Activated naive CD4-positive, alpha-beta T cell treated with Interleukin-2 at 50 U/mL for 16 hours (primary cell): ENCODE results near the gene THRA.
A peak's percentile ranks its signal among the peaks of the same experiment; 100 is the strongest.

Experiments used
- DNase-seq: peaks from one replicate; pipeline ENCODE4 v3.0.0-alpha.2; 2020

The THRA gene

DNA sequence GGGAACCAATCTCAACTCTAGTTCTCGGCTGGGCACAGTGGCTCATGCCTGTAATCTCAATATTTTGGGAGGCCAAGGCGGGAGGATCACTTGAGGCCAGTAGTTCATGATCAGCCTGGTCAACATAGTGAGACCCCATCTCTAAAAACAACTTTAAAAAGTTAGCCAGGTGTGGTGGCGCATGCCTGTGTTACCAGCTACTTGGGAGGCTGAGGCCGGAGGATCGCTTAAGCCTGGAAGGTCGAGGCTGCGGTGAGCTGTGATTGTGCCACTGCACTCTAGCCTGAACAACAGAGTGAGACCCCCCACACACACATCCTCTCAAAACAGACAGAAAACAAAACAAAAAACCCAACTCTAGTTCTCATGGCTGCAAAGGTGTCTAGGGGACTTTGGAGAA lies 4.9 kb downstream of the THRA start:
- DNase-seq: no peak

DNA sequence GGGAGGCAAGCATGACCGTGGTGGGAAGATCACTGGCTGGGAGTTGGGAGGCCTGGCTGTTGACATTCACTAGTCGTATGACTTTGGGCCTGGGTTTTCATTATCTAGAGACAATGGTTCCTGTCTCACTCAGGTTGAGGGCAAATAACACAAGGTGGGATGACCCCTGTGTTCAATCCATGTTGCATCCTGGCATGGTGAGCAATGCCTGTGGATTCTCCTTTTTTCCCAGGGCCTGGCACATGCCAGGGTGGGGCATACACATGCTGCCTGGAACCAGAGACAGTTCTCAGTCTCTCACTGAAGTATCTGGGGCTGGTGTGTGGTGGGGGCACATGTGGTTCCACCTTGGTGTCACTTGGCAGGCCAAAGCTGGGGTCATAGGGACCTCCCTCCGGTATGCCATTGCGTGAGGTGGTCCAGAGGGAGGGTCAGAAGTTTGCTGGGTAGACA lies 5.4 kb downstream of the THRA start:
- DNase-seq: no peak

DNA sequence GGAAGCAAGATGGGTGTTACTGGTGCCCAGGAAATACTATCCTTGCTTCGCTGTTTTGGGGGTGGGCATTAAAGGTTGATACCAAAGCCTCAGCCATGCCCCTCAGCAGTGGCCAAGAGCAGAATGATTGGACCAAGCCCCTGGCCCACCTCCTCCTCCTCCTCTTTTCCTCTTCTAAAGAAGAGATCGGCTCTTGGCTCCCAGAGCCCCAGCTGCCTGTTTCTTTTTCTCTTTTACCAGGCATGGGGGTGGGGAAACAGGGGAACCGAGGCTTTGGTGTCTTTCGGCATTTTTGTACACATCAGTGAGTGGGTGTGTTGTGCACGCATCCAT lies 5.8 kb downstream of the THRA start:
- no peak for DNase-seq

DNA sequence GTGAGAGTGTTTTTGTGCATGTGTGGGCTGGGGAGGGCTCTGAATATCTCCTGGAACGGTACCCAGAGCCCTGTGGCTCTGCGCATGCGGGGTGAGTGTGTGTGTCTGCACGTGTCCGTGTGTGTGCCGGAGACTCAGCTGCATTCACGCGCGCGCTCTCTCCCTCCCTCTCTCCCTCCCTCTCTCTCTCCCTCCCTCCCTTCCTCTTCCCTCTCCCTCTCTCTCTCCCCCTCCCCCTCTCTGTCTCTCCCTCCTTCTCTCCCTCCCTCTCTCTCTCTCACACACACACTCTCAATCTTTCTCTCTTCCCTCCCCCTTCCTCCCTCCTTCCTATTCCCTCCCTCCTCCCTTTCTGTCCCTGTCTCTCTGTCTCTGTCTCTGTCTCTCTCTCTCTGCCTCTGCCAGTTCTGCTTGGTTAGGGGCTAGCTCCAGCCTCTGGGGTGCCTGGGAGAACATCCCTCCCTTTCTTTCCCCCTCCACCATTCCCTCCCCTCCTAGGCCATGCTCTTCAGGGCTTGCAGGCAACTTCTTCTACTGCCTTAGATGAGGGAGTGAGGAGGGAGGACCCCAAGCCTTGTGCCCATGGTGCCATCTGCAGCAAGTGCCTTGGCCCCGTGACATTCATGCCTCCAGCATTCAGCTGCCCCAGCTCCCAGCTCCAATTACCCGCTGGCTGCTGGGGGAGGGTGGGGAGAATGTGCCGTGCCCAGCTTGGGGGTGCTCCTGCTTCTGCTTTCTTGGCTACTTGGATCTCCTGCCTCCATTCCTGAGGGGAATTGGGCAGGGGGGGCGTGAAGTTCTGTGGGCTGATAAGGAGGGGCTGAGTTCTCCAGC lies 6.4 kb downstream of the THRA start:
- DNase-seq: peak; percentile 85

DNA sequence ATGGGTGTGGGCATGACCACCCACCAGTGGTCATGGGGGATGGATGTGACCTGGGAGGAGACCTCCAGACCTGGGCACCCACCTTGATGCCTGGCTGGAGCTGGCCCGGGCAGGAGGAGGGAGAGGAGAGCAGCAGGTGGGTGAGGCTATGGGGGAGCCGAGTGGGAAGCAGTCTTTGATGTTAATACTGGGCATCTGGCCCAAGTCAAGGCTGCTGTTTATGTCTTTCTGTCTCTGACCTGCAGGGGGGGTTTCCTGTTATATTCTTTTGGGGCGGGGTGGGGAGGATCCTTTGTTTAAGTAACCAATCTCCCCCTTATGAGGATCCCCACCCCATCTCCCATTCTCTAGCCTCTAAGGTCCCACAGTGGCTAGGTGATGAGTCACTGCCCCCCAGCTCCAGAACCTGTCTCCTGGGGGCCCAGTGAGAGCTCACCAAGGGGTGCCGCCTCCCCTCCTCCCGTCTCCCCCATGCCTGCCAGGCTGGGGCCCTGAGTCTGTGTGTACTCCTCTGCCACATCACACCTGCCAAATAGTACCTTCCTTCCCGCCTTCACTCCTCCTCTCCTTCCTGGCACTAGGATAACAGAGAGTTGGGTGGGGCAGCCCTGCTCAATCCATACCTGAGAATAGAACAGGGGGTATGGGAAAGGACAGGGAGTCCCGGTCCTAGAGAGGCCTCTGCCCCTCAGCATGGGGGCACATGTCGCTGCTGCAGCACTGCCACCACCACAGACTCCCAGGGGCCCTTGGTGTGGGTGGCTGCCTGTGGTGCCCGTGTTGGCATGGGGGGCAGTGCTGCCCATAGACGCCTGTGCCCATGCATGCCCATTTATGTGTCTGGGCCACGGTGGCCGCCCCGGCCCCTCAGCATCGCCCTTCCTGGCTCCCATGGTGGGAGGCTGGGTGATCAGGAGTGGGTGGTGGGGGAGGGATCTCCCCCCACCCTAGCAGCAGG lies 7.3 kb downstream of the THRA start:
- peak; percentile 27 for DNase-seq

DNA sequence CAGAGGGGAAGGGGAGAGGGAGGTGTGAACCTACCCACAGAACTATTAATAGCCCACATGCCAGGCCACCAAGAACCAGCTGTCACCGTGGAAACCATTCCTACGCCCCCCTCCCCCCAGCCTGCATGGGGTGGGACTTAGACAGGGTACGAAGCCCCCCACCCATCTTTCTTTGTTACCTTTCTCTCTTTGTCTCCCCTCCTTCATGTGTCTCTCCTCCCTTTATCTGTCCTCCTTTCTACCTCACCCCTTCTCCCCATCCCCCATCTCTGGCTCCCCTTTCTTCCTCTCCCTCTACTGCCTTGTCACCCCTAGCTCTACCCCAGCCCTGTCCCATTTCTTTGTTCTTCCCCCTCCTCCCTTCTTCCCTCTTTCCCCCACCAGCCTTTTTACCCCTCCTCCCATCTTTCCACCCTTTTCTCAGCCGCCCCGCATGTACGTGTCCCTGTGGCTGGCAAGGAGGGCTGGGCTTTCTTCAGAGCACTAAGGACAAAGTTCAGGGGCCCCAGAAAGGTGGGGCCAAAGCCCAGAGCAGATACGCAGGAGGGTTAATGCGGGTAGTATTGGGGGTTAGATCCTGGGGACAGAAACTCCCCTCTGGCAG lies 8.0 kb downstream of the THRA start:
- DNase-seq: no peak

DNA sequence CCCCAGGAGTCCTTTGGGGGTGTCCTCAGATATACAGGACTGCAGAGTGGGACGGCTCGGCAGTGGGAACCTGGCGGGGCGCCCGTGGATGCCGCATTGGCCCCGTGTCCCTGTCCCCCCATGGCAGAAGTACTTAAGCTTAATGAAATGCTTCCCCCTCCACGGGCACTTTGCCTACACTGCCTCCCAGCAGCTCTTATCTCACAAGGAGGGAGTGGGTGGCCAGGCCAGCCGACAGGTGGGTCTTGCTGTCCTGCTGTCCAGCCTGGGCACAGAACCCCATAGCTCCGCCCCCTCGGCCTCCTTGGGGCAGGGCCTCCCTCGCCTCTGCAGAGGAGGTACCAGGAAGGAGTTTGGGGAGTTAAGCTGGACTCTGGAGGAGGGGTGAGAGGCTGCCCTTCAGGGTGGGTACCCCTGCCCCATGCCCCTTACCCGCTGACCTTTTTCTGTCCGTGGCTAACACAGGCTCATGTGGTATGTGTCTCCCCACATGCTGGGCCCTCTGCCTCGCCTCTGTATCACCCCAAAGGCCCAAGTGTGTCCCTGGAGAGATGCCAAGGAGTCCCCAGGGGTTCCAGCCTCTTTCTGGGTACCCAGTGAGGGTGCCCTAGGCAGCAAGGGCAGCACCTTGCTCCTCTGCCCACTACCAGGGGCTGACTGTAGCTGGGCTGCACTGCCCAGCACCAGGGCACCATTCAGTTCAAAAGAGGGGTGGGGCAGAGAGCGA lies 8.7 kb downstream of the THRA start:
- no peak for DNase-seq

DNA sequence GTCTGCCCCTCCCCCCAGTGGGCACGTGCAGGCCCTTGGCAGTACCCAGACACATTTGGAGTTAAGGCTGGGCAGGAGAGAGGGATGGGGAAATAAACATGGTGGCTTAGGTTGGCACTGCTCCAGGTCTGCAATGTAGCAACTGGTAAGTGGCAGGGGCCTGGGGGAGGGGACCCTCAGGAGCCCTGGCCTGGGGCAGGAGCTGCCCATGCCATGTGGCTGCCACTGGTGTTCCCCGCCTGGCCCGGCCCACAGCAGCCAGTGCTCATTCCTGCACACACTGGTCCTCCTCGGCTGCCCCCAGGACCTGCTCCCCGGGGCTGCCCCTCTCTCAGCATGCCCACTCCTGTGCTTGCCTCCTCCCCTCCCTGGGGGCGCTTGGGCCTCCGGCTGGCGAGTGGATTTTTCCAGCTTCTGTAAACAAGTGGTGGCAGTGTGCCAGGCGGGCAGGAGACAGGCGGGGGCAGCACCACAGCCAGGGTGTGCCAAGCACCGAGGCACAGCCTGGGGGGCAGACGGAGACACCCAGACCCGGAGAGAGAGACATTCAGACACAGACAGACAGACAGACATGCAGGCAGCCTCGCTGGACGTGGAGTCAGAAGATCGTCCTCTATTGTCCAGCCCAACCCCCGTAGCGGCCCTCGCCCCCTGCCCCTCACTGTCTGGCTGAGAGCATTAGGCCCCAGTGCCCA lies 9.4 kb downstream of the THRA start:
- no peak for DNase-seq

DNA sequence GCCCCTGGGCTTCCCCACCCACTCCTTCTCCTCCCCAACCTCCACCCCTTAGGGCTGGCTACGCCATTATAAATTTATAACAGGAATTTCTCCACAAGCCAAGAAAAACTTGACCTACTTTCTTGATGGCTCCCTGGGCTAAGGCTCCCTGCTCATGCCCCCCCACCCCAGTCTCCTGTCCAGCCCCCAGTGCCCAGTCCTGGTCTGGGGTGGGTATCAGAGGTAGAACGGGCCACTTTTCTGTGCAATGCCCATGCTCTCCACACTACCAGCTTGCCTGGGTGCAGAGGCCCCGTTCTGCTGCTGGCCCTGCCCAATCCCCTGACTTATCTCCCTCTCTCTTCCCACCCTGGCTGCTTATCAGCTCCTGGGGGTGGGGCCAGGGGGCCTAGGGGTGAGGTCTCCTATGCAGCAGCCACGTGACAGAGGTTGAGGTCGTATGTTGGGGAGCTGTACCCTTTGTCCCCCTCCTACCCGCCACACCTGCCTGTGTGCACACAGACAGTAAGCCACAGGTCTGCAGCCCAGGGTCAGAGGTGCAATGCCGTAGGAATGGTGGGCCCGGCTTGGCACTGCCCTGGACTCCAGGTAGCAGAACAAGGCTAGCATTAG lies 10.1 kb downstream of the THRA start:
- no peak for DNase-seq

DNA sequence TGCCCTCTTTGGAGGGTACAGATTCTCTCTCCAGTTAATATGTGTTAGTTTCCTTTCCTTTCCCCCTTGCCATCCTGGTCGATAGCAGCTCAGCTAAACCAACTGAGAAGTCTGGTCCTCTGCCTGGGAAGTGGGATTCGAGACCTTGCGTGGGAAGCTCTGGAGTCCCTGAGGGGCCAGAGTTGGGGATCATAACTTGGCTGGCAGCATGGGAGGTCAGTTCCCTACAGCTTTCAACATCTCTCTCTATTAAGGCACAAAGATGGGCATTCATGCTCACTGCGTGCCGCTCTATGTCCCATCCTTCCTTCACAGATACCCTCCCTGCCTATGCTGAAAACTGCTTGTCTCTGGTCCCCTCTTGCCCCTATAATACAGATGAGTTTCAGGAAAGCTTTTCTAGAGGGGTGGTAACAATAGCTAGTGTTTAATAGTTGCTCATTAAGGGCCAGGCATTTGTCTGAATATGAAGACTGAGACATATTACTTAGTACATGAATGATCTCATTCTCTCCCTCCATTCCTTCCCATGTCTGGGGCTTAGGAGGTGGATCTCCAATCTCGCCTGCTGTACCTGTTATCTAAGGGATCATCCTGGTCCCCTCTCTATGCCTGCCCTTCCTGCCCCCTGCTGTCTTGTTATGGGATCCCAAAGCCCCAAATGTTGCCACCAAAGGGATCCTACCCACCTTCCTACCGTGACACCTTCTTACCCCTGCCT lies 10.8 kb downstream of the THRA start:
- no peak for DNase-seq

DNA sequence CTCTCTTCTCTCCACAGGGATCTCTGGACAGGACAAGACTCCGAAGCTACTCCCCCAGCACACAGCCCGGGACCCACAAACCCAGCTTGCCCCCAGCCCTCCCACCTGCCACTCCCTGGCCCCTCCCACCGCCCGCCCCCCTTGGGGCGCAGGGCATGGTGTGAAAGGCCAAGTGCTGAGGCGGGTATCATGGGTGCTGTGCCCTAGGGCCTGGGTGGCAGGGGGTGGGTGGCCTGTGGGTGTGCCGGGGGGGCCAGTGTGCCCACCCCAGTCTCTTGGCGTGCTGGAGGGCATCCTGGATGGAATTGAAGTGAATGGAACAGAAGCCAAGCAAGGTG lies 11.4 kb downstream of the THRA start:
- no peak for DNase-seq

DNA sequence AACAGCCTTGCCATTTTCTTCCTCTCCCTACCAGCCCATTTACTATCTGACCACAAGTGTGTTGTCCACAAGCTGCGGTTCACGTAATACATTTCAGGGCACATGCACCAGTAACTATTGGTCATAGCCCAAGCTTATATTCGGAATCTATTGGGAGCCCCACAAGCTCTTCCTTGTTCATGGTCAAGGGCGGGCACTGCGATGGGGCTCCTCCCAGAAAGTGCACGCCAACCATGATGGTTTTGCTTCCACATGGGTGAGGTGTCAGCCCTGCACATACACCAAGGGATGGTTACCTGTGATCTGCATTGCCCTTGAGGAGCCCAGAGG lies 12.1 kb downstream of the THRA start:
- DNase-seq: no peak

DNA sequence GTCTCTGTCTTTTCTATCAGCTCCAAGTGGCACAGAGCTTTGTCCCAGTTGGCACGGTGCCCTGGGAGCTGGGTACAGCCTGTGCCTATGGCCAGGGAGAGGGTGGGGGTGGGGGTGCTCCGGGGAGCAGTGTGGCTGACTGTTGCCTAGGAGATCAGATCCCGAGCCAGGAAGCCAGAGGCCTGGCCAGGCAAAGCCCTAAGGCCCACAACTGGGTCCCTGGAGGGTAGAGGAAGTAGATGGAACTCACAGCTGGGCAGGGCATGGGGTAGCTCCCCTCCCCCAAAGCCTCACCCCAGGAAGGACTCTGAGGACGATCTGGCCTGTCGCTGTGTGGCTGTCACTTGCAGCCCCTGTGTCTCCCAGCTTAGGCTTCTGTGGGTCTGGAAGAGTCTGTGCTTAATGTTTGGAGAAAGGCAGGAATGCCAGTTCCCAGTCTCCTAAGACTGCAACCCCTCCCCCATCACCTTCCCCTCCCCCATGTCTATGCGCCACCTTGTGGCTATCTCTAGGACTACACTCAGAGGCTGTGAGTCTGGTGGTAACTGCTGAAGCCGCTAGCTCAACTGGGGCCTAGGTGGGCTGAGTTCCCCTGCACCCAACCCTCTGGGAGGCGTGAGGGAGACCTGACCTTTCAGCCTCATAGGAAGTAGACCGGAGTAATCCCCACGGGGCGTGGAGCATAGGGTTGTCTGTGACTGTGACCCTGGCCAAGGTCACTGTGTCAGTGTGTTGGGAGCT lies 12.6 kb downstream of the THRA start:
- peak; percentile 69 for DNase-seq

DNA sequence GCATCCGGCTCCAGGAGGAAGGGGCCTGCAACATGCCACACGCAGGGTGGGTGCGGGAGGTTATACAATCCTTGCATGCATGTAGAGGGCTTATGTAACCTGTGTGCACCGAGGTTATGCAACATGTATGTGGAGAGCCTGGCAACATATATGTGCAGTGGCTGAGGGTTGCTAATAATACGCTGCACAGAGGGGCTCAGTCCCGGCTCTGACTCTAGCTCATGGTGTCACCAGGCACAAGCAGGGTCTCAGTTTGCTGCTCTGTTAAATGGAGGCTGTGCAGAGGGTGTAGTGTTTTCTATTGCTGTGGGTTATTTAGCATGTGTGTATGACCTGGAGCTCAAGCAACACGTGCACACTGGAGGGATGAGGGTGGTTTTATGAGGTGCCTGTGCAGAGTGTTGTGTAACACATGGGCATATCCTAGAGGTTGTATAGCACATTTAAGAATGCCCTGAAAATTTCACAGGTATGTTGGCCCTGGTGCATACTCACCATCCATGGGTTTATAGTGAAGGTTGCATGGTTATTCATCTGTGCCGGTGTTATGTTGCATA lies 13.3 kb downstream of the THRA start:
- no peak for DNase-seq

DNA sequence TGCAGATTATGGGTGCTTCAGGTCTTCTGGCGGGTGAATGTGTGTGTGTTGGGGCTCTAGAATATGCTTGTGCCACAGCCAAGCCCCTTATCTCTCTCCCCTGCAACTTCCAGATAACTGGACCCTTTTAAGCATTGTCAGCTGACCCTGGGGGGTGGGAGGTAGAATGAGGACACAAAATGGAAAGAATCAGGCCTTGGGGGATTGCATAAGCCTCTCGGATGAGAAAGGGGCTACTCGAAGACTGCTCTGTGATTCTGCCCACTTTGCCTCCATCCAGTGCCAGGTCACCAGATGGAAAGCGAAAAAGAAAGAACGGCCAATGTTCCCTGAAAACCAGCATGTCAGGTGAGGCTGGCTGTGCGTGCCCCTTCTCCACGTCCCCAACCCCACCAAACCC lies 13.8 kb downstream of the THRA start:
- DNase-seq: no peak

DNA sequence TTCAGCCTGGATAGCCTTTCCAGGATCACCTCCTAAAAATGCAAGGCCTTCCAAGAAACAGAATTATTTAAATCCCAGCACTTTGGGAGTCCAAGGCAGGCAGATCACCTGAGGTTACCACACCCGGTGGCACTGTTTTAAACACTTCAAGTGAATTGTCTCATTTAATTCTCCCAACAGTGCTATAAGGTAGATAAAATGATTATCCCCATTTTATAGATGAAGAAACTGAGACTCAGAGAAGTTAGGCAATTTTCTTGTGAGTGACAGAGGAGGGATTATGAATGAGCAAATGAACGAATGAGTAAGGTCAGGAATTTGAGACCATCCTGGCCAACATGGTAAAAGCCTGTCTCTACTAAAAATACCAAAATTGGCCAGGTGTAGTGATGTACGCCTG lies 16.8 kb downstream of the THRA start:
- no peak for DNase-seq

DNA sequence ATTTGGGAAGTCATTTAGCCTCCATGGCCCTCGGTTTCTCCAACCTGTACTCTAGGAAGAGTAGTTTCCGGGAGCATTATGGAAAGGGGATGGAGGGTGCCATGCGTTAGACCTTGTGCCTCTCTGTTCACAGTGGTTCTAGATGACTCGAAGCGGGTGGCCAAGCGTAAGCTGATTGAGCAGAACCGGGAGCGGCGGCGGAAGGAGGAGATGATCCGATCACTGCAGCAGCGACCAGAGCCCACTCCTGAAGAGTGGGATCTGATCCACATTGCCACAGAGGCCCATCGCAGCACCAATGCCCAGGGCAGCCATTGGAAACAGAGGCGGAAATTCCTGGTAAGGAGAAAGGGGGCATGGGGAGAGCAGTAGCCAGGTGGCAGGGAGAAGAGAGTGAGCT lies 21.7 kb downstream of the THRA start:
- no peak for DNase-seq

DNA sequence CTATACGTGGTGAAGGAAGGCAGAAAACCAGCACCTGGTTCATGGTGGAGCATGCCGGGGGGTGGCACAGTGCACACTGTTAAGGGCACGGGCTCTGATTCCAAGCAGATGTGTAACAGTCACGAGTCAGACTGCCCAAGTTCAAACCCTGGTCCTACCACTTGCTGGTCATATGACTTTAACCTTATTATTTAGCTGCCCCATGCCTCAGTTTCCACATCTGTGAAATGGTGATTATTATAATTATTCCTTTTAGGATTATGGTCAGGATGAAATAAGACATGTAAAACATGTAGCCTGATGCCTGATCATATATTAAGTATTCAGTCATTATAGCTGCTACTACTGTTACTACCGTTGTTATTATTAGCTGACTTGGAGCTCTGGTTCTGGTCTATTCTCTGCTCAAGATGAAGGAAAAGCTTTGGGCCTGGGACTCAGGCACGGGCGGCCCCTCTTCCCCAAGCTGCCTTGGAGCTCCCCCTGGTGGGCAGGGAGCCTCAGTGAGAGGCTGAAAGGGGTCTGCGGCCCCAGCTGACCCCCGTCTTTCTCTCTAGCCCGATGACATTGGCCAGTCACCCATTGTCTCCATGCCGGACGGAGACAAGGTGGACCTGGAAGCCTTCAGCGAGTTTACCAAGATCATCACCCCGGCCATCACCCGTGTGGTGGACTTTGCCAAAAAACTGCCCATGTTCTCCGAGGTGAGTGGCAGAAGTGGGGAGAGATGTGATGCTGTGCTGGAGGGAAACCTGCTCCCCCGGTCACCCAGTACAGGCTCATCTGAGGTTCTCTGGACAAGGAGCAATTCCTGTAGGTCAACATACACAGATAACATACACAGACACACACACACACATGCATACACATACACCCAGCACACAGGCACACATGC lies 23.6 kb downstream of the THRA start:
- peak; percentile 74 for DNase-seq
